ENCODE measurements around the gene TTC39C.

The TTC39C gene

DNA sequence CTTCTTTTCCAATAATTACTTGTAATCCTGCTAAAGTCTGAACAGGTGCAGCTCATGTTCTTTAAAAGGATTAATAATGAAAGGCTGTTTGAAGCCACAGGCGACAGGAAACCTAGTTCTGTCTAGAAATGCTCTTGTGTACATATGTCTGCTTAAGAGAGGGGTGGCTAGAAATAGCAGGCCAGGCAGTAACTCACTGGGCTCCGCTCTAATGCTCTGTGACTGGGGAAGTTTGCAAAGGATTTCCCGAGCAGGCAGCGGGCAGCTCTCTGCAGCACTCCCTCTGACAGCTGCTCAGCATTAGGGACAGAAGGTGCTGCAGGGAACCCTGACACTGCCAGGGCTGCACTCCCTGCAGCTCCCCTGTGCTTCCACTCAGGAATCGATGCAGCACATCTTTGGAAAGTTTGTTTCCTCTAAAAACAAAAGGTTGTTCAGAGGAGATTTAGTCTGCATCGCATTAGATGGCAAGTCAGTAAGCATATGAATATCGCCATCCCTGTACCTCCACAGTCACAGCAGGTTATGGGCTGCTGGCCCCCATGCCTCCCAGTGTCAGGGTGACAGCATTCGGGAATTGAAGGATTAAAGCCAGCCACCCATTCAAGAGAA lies 33.1 kb upstream of the TTC39C start:
- peak; percentile 41 for DNase-seq (ENCODE audit: low spot score)
- TF ChIP-seq, protein P1, sequence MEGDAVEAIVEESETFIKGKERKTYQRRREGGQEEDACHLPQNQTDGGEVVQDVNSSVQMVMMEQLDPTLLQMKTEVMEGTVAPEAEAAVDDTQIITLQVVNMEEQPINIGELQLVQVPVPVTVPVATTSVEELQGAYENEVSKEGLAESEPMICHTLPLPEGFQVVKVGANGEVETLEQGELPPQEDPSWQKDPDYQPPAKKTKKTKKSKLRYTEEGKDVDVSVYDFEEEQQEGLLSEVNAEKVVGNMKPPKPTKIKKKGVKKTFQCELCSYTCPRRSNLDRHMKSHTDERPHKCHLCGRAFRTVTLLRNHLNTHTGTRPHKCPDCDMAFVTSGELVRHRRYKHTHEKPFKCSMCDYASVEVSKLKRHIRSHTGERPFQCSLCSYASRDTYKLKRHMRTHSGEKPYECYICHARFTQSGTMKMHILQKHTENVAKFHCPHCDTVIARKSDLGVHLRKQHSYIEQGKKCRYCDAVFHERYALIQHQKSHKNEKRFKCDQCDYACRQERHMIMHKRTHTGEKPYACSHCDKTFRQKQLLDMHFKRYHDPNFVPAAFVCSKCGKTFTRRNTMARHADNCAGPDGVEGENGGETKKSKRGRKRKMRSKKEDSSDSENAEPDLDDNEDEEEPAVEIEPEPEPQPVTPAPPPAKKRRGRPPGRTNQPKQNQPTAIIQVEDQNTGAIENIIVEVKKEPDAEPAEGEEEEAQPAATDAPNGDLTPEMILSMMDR (IDR thresholded peaks at IDR 0.05; ENCODE audit: extremely low read depth, missing control alignments), result no peak

DNA sequence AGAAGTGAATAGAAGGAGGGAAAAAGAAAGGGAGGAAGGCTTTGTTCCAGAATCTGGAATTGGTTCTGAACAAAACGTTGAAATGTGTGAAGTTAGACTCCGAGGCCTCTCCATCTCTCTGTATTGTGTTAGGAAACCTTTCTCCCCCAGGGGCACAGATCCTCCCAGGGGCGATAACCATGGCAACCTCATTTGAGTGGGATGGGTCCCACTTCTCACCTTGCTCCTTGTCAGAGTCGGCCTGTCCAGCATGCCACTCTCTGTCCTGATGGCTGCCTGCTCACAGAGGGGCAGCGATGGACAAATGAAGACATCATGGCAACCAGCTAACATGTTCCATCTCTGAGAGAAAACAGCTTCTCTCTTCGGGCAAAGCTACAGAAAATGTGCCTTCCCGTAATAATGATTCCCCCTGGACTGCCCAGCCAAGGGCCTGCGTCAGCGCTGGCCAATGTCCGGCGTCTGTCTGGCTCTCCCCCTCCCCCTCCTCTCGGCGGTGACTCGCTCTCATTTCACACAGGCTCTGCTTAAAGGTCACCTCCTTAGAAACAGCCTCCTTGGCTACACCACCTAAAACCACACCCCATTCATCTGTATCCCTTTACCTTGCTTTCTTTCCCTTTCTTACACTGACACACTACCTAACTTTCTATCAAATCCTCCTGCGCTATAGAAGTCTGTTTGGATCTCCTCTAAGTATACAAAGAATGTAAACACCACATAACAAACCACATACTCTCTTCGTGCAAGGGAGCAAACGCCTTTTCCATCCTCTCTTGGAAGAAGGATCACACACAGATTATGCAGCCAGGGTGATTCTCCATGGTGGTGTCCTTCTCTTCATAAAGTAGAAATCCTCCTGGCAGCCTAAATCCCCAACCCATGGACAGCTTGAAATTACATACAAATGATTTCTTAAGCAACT lies 32.1 kb upstream of the TTC39C start:
- no peak for DNase-seq (ENCODE audit: low spot score)
- TF ChIP-seq, protein P1 (IDR thresholded peaks at IDR 0.05; ENCODE audit: extremely low read depth, missing control alignments), result no peak

DNA sequence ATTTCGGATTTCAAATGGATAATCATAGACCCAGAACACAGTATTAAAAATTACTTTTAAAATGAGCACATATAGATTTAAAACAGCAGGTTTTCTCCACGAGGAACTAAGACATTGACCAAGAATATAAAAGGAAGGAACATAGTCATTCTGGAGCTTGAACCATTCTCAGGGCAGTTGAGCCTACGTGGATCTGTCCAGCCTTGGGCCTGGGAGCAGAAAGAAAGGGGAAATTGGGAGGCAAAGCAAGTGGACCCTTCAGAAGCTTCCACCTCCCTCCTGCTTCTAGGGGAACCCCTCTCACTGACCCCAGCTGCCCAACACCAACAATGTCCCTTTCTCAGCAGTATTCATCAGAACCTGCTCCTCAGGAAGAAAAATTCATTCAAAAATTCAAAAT lies 31.4 kb upstream of the TTC39C start:
- TF ChIP-seq, protein P1 (IDR thresholded peaks at IDR 0.05; ENCODE audit: extremely low read depth, missing control alignments), result no peak

DNA sequence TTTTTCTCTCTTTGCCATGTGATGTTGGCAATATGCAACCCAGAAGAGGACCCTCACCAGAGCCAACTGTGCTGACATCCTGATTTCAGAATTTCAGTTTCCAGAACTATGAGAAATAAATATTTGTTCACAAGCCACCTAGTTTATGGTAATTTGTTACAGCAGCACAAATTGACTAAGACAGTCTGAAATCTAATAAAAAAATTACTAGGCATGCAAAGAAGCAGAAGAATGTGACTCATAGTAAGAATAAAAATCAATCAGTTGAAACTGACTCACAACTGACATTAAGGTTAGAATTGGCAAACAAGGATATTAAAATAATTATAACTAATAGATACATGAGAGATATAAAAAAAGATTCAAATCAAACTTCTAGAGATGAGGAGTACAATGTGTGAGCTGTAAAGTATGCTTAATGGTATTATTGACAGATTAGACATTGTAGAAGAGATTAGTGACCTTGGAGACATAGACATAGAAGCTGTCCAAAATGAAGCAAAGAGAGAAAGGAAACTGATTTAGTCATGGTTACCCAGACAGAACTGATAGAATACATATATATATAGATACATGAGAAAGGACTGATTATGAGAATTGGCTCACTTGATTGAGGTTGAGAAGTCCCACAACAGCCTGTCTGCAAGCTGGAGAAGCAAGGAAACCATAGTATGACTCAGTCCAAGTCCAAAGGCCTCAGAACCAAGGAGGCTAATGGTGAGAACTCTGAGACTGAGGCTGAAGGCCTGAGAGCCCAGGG lies 27.8 kb upstream of the TTC39C start:
- DNase-seq (ENCODE audit: low spot score), result no peak
- TF ChIP-seq, protein P1 (IDR thresholded peaks at IDR 0.05; ENCODE audit: extremely low read depth, missing control alignments), result no peak

More for the DNA sequence above, 31.4 kb upstream of the TTC39C start:
- DNase-seq (ENCODE audit: low spot score), result no peak

DNA sequence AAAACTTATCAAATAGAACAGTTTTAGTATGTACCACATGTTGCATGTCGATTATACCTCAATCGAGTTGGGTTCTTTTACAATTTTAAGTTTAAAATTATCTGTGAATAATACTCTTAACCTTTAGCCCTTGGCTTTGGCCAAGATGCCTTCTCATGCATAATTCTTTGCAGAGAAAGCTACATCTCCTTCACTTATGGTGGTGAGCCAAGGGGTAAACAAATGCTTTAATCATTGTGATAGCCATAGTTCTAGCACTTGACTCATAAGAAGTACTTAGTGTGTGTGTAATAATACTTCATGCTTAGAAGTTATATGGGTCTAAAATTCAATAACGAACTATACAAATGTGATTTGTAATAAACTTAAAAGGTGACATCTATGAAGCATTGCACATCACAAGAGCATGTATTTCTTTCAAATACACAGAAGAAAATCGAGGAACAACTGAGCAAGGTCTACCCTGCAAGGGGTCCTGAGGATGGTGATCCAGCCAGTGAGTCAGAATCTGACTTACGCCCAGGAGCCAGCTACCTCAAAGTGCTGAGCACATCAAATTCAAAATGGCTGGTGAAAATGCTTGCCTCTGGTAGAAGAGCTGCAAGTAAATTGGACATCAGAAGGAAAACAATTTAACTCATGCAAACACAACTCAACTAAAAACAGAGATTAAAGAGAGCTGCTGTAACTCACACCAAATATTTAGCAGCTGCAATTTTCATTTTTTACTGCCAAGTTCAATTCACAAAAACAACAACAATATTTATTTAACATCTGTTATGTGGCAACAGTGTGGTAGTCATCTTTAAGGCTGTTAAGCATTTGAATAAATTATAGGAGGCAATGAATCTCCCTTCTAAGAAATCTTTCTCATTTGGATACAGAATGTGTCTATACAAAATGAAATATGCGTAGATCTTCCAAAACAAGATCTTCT lies 23.8 kb upstream of the TTC39C start:
- TF ChIP-seq, protein P1 (IDR thresholded peaks at IDR 0.05; ENCODE audit: extremely low read depth, missing control alignments), result no peak
- DNase-seq (ENCODE audit: low spot score), result no peak

DNA sequence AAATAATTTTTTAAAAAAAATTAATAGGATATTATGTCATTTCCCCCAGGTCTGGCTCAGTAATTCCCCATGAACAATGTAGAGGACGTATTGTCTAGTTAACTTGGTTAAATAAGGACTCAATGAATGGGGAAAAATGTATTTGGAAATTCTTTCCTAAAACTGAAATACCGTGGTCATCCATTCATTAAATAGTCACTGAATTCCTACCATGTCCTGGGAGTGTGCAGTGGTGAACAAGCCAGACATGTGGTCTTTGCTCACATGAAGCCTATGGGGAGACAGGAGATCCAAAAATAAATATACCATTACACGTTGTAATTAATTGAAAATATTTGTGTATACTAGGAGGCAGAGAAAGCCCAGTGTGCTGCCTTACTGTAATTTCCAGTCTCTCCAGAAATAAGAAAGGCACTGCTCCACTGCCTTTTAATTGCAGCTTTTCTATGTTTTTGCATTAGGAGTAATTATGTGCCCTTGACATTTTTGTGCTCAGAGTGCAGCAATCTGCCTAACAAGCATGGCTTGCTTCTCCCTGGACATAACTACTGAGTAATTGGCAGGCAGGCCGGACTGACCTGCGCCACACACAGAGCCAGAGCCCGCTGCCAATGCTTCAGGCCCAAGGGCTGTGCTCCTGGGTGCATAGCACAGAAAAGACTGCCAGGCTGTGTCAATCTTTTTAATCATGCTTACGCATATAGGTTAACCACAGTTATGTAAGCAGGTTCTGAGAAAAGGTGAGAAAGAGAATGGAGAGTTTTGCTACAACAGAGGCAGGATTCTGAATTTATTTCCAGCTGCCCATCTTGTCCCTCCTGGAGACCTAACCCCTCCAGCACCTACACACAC lies 22.2 kb upstream of the TTC39C start:
- DNase-seq (ENCODE audit: low spot score), result no peak
- TF ChIP-seq, protein P1 (IDR thresholded peaks at IDR 0.05; ENCODE audit: extremely low read depth, missing control alignments), result no peak
